Endothelial cell of umbilical vein (primary cell): ENCODE measurements around the gene PTPRH. TPM values are rescaled to one million over a fixed set of nuclear protein-coding genes. Genes with fewer than 3 reads are reported as not detected.

Experiments used
- BruUV-seq: library from RNA; stranded (reverse); fragments of 400-500 nt; replicated peaks from 2 replicates; lab custom pipeline; 2021; lab: Mats Ljungman, UMichigan
- CTCF ChIA-PET: fragments of 300-600, 350-600 bp; sonication (Branson Sonifier 250); formaldehyde crosslinking; loops from one replicate; lab custom pipeline; 2021; ENCODE audit warnings: antibody characterized with exemption, inconsistent platforms; lab: Charles Lee
- POLR2A ChIA-PET: fragments of 300-600, 350-600 bp; sonication (Branson Sonifier 250); formaldehyde crosslinking; loops from one replicate; lab custom pipeline; 2021; ENCODE audit warnings: antibody characterized with exemption, inconsistent platforms; lab: Charles Lee
- DNase-seq: peaks from one replicate; pipeline ENCODE4 v3.0.0-alpha.2; 2011; ENCODE audit warnings: low read depth, low spot score
- FAIRE-seq: peaks from 2 replicates; lab custom pipeline; 2011; peaks lifted over from hg19 to GRCh38; lab: Jason Lieb, UNC
- H2AFZ ChIP-seq: 2 replicates; pipeline ENCODE4 v1.6.0; 2012; ENCODE audit warnings: low read depth, low read length, control low read depth, inconsistent platforms
- H3K27ac ChIP-seq: 2 replicates; pipeline ENCODE4 v1.5.1; 2011; ENCODE audit warnings: low read depth, mild to moderate bottlenecking, control low read depth, low read length, moderate library complexity; ENCODE audit not compliant: insufficient read depth
- H3K27me3 ChIP-seq, 2 experiments: 2 replicates each; pipeline versions ENCODE4 v1.6.0 to v1.6.1; 2011; ENCODE audit warnings: low read length in 2 of 2, mixed read lengths in 1 of 2; ENCODE audit not compliant: control insufficient read depth in 2 of 2, insufficient read depth in 2 of 2
- H3K36me3 ChIP-seq, 2 experiments: 2 replicates in 1 of 2; 3 replicates in 1 of 2; pipeline ENCODE4 v1.5.1; 2011; ENCODE audit warnings: low read length in 2 of 2, mild to moderate bottlenecking in 1 of 2, moderate library complexity in 1 of 2; ENCODE audit not compliant: control insufficient read depth in 2 of 2, insufficient read depth in 2 of 2; ENCODE audit errors: extremely low read depth in 1 of 2
- H3K4me1 ChIP-seq: 3 replicates; pipeline ENCODE4 v1.5.1; 2011; ENCODE audit warnings: mild to moderate bottlenecking, low read length; ENCODE audit not compliant: control insufficient read depth, insufficient read depth; ENCODE audit errors: extremely low read depth
- H3K4me2 ChIP-seq: 2 replicates; pipeline ENCODE4 v1.6.1; 2011; ENCODE audit warnings: low read length, control low read depth, mixed read lengths; ENCODE audit not compliant: insufficient read depth
- H3K4me3 ChIP-seq, 3 experiments: fragments of 200-600 bp in 1 of 3; sonication (generic), shearing (Covaris generic) in 1 of 3; replicated peaks in 1 of 3; 2 replicates each; pipeline ENCODE4 v1.5.1; 2011 to 2016; ENCODE audit warnings: control low read depth in 3 of 3, low read length in 3 of 3, mild to moderate bottlenecking in 2 of 3, inconsistent platforms in 1 of 3, low read depth in 1 of 3, moderate library complexity in 1 of 3; ENCODE audit not compliant: insufficient read depth in 1 of 3
- H3K79me2 ChIP-seq: 2 replicates; pipeline ENCODE4 v1.6.0; 2012; ENCODE audit warnings: low read length, inconsistent platforms; ENCODE audit not compliant: control insufficient read depth, insufficient read depth
- H3K9ac ChIP-seq: replicated peaks from 2 replicates; pipeline ENCODE3; 2011; ENCODE audit warnings: low read length, control low read depth; ENCODE audit not compliant: insufficient read depth; ENCODE audit errors: extremely low read depth
- H3K9me1 ChIP-seq: replicated peaks from 3 replicates; pipeline ENCODE4 v1.6.0; 2011; ENCODE audit warnings: mild to moderate bottlenecking, low read length; ENCODE audit not compliant: control insufficient read depth, insufficient read depth; ENCODE audit errors: extremely low read depth
- H3K9me3 ChIP-seq: replicated peaks from 2 replicates; pipeline ENCODE4 v1.5.1; 2012; ENCODE audit warnings: low read length, inconsistent platforms; ENCODE audit not compliant: control insufficient read depth, insufficient read depth
- H4K20me1 ChIP-seq: replicated peaks from 2 replicates; pipeline ENCODE3; 2011; ENCODE audit warnings: mild to moderate bottlenecking, low read length; ENCODE audit not compliant: control insufficient read depth, insufficient read depth; ENCODE audit errors: extremely low read depth
- EZH2 ChIP-seq: IDR thresholded peaks from 2 replicates; pipeline ENCODE4 v1.6.1; 2012; ENCODE audit warnings: borderline replicate concordance, low read depth, mild to moderate bottlenecking, moderate library complexity, low read length, inconsistent platforms; ENCODE audit not compliant: severe bottlenecking
- FOS ChIP-seq: IDR thresholded peaks from 2 replicates; pipeline ENCODE4 v1.6.1; 2011; ENCODE audit warnings: mild to moderate bottlenecking, low read length, moderate library complexity, borderline replicate concordance; ENCODE audit not compliant: insufficient read depth
- GATA2 ChIP-seq: IDR thresholded peaks from 2 replicates; pipeline ENCODE4 v1.7.0; 2011; ENCODE audit warnings: low read depth, mild to moderate bottlenecking, moderate library complexity, mixed read lengths, low read length; ENCODE audit not compliant: insufficient read length, insufficient read depth
- JUN ChIP-seq: IDR thresholded peaks from 2 replicates; pipeline ENCODE4 v1.6.1; 2011; ENCODE audit warnings: borderline replicate concordance, low read depth; ENCODE audit not compliant: insufficient read length, insufficient read depth
- MYC ChIP-seq: IDR thresholded peaks from one replicate; pipeline ENCODE4 v1.6.1; 2011; ENCODE audit warnings: mild to moderate bottlenecking, low read depth, low read length
- POLR2A ChIP-seq: IDR thresholded peaks from 2 replicates; pipeline ENCODE4 v1.6.1; 2012; ENCODE audit warnings: low read depth, mild to moderate bottlenecking, control low read depth, low read length
- POLR2AphosphoS5 ChIP-seq: IDR thresholded peaks from 2 replicates; pipeline ENCODE4 v1.6.1; 2012; ENCODE audit warnings: low read depth, mild to moderate bottlenecking, control low read depth, low read length, moderate library complexity; ENCODE audit not compliant: insufficient read depth
- dilution Hi-C: fragments of 300-500 bp; cut with MboI; formaldehyde crosslinking; loops from one replicate; pipeline ENCODE4 v1.15.0; 2019; ENCODE audit warnings: low sequenced_read_pairs; ENCODE audit not compliant: extremely low pct_ligation_motif_present
- intact Hi-C: fragments of 100-400 bp; cut with micrococcal nuclease; formaldehyde crosslinking; loops from one replicate; pipeline ENCODE4 v1.10.0; 2022
- polyA plus RNA-seq, 4 experiments: library from polyadenylated mRNA; depleted of rRNA in 3 of 4; stranded (reverse) in 3 of 4; unstranded in 1 of 4; fragments of >200 nt; gene quantifications; 2 replicates each; pipeline versions ENCODE4 v1.2.1 to v1.2.3, GENCODE V29; 2011 to 2012; ENCODE audit warnings: missing spikeins in 1 of 4
- total RNA-seq: library from RNA; stranded (reverse); gene quantifications from 2 replicates; pipeline ENCODE4 v1.2.3, GENCODE V29; 2021
- TF ChIP-seq, protein P1 (sequence below), 2 donors: IDR thresholded peaks; 1 replicate in 1 of 2; 2 replicates in 1 of 2; pipeline ENCODE4 v1.5.1; 2011; ENCODE audit warnings: low read length in 2 of 2, mild to moderate bottlenecking in 2 of 2, moderate library complexity in 2 of 2, control low read depth in 1 of 2, inconsistent platforms in 1 of 2, low read depth in 1 of 2; ENCODE audit not compliant: insufficient read depth in 1 of 2; ENCODE audit errors: extremely low read depth in 1 of 2
- TF ChIP-seq, protein P2 (sequence below): IDR thresholded peaks from 2 replicates; pipeline ENCODE4 v1.6.1; 2011; ENCODE audit not compliant: insufficient read depth, insufficient read length

The PTPRH gene
- total and polyA plus RNA-seq, 2 donors (not counting 3 experiments of a cell fraction or from before 2014, with no cell fraction given) = 0.14 to 1.00 TPM

- Histone ChIP-seq H4K20me1 (no peaks in the 10 kb centered on the region), H3K4me2 (no peak overlapping the region), H2AFZ (no peak overlapping the region), H3K9me3 (no peaks in the 10 kb centered on the region), H3K9me1 (no peaks in the 10 kb centered on the region), H3K9ac (no peak overlapping the region), H3K27me3 (no peaks in the 10 kb centered on the region), H3K79me2 (no peaks in the 10 kb centered on the region), H3K4me3 (no peak overlapping the region), H3K27ac (no peak overlapping the region), H3K36me3 (peaks cover 3 to 49% of the 10 kb centered on the region in 2 experiments), H3K4me1 (no peaks in the 10 kb centered on the region)
- BruUV-seq = no TSS peak
- TF ChIP-seq JUN (no peak), MYC (no peak), POLR2A (no peak), EZH2 (no peak), FOS (no peak), GATA2 (no peak), POLR2AphosphoS5 (no peak)
- TF ChIP-seq, protein P1, sequence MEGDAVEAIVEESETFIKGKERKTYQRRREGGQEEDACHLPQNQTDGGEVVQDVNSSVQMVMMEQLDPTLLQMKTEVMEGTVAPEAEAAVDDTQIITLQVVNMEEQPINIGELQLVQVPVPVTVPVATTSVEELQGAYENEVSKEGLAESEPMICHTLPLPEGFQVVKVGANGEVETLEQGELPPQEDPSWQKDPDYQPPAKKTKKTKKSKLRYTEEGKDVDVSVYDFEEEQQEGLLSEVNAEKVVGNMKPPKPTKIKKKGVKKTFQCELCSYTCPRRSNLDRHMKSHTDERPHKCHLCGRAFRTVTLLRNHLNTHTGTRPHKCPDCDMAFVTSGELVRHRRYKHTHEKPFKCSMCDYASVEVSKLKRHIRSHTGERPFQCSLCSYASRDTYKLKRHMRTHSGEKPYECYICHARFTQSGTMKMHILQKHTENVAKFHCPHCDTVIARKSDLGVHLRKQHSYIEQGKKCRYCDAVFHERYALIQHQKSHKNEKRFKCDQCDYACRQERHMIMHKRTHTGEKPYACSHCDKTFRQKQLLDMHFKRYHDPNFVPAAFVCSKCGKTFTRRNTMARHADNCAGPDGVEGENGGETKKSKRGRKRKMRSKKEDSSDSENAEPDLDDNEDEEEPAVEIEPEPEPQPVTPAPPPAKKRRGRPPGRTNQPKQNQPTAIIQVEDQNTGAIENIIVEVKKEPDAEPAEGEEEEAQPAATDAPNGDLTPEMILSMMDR (IDR thresholded peaks at IDR 0.05; ENCODE audit: extremely low read depth in 1 of 2, insufficient read depth in 1 of 2, low read depth in 1 of 2, low read length in 2 of 2) = no peak
- TF ChIP-seq, protein P2, sequence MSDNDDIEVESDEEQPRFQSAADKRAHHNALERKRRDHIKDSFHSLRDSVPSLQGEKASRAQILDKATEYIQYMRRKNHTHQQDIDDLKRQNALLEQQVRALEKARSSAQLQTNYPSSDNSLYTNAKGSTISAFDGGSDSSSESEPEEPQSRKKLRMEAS = no peak
- FAIRE-seq = no peak
- no peak for DNase-seq
- CTCF ChIA-PET = interaction anchor here (1.2 kb wide), 1 partner anchor 14 kb away, joined by 4 read pairs; no protein-coding TSS in a partner anchor
- intact Hi-C loops (no loop called here), dilution Hi-C loops (no loop called here)
- POLR2A ChIA-PET = no interaction called here
Measured at GRCh38 chr19:55231391-55232285, 22.3 kb upstream of the PTPRH start.
